H54 (cell line): ENCODE data around the gene HYDIN.
"Not testable (repeated sequence)": the region's sequence is repeated elsewhere in the genome, so short reads cannot be mapped to it uniquely, and the experiment has no call there.

Experiments
- DNase-seq: peaks from one replicate; pipeline ENCODE4 v3.0.0; 2011; ENCODE audit warnings: low spot score, mixed read lengths; ENCODE audit not compliant: insufficient read length
- FAIRE-seq: peaks from 3 replicates; lab custom pipeline; 2011; peaks lifted over from hg19 to GRCh38; lab: Jason Lieb, UNC
- POLR2A ChIP-seq: IDR thresholded peaks from 2 replicates; pipeline ENCODE4 v1.6.1; 2011; ENCODE audit warnings: low read depth, mild to moderate bottlenecking, low read length

HYDIN gene

GRCh38 chr16:70823498-70824118, 406.9 kb downstream of the HYDIN start:
- not testable (repeated sequence) for DNase-seq, FAIRE-seq

GRCh38 chr16:70822734-70823133, 407.8 kb downstream of the HYDIN start:
- not testable (repeated sequence) for FAIRE-seq, DNase-seq

- not testable (repeated sequence) for FAIRE-seq
These were observed 412.4 kb downstream of the HYDIN start for GRCh38 chr16:70818088-70818487.

GRCh38 chr16:70809392-70810060, 421.0 kb downstream of the HYDIN start:
- FAIRE-seq, result no peak
- no peak for DNase-seq
- TF ChIP-seq POLR2A, result no peak

More at GRCh38 chr16:70818088-70818487, 412.4 kb downstream of the HYDIN start:
- DNase-seq, result not testable (repeated sequence)

- FAIRE-seq (no peak), DNase-seq (no peak)
- TF ChIP-seq POLR2A, result no peak
These were observed 422.2 kb downstream of the HYDIN start for GRCh38 chr16:70808371-70808770.

- no peak for TF ChIP-seq POLR2A
- DNase-seq, result peak; percentile 59
These were observed 424.7 kb downstream of the HYDIN start for GRCh38 chr16:70805787-70806186.

GRCh38 chr16:70805380-70805779, 425.1 kb downstream of the HYDIN start:
- TF ChIP-seq POLR2A, result no peak
- FAIRE-seq, result no peak
- DNase-seq, result no peak

More at GRCh38 chr16:70805787-70806186, 424.7 kb downstream of the HYDIN start:
- FAIRE-seq, result peak; percentile 33

GRCh38 chr16:70804734-70805169, 425.8 kb downstream of the HYDIN start:
- DNase-seq (peak; percentile 27), FAIRE-seq (no peak)
- TF ChIP-seq POLR2A, result no peak

- peak; percentile 80 for FAIRE-seq
- peak; percentile 56 for DNase-seq
- no peak for TF ChIP-seq POLR2A
These were observed 426.3 kb downstream of the HYDIN start for GRCh38 chr16:70804153-70804733.

GRCh38 chr16:70803319-70803718, 427.2 kb downstream of the HYDIN start:
- FAIRE-seq (no peak), DNase-seq (no peak)
- no peak for TF ChIP-seq POLR2A

- DNase-seq (no peak), FAIRE-seq (no peak)
- TF ChIP-seq POLR2A, result no peak
These were observed 428.9 kb downstream of the HYDIN start for GRCh38 chr16:70801611-70802010.

- peak; percentile 68 for TF ChIP-seq POLR2A
- FAIRE-seq, result peak; percentile 45
- DNase-seq, result peak; percentile 79
These were observed 429.6 kb downstream of the HYDIN start, which contains the start of gene VAC14 for GRCh38 chr16:70800781-70801480. VAC14 (minus strand) TSS chr16:70801158; CDS start chr16:70800900, 258 bp downstream.

GRCh38 chr16:70800311-70800710, 430.2 kb downstream of the HYDIN start:
- DNase-seq (peak; percentile 19), FAIRE-seq (no peak)
- no peak for TF ChIP-seq POLR2A

GRCh38 chr16:70796301-70796700, 434.2 kb downstream of the HYDIN start:
- FAIRE-seq, result no peak

More at GRCh38 chr16:70796301-70796700, 434.2 kb downstream of the HYDIN start:
- no peak for TF ChIP-seq POLR2A
- DNase-seq, result no peak
